Measurements from ENCODE around the gene BTBD6.
"Not testable (repeated sequence)": the region's sequence is repeated elsewhere in the genome, so short reads cannot be mapped to it uniquely, and the experiment has no call there.

BTBD6 gene

DNA sequence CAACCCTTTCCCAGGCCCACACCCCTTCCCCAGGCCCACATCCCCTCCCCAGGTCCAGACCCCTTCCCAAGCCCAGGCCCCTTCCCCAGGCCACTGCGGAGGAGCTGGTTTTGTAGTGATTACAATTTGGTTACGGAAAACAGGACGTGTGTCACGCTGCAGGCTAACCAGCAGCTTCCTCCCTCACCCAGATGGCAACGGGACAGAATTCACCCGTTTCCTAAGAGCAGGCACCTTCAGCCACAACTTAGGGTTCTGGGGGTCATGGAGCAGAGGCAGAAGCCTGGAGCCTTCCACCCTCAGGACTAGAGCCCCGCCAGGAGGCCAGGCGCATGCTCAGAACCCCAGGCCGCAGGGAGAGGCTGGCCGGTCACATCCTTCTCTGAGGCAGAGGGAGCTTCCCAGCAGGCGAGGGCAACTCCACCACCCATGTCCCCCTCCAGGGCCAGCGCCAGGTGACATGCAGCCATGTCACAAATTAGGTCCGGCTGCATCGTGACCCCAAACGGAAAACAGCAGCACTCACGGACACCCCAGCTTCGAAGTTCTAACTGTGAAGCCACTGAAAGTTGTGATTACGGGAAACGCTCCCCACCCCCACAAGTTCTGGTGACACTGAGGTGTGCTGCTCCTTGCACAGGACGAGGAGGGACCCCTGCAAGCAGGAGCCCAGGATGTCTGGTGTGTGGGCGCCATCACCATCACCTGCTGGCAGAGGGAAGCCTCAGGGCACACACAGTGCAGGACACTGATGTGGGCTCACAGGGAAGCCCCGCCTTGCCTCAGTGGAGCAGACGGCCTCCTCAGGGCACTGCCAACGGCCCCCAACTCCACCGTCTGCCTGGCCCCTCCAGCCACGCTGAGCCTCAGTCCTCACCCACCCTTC lies 44.7 kb downstream of the BTBD6 start:
- peak; percentile 36 for DNase-seq
- H3K4me3 ChIP-seq (ENCODE audit: low read depth, low read length) = peak overlapping the region; percentile 44
- TF ChIP-seq, protein P1, sequence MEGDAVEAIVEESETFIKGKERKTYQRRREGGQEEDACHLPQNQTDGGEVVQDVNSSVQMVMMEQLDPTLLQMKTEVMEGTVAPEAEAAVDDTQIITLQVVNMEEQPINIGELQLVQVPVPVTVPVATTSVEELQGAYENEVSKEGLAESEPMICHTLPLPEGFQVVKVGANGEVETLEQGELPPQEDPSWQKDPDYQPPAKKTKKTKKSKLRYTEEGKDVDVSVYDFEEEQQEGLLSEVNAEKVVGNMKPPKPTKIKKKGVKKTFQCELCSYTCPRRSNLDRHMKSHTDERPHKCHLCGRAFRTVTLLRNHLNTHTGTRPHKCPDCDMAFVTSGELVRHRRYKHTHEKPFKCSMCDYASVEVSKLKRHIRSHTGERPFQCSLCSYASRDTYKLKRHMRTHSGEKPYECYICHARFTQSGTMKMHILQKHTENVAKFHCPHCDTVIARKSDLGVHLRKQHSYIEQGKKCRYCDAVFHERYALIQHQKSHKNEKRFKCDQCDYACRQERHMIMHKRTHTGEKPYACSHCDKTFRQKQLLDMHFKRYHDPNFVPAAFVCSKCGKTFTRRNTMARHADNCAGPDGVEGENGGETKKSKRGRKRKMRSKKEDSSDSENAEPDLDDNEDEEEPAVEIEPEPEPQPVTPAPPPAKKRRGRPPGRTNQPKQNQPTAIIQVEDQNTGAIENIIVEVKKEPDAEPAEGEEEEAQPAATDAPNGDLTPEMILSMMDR (IDR thresholded peaks at IDR 0.05; ENCODE audit: low read depth, low read length) = no peak
- H3K9me3 ChIP-seq = no peaks in the 10 kb centered on the region
- H3K36me3 ChIP-seq = 0 out of 2 replicates have a peak, but pooled peaks cover 3% of the 10 kb centered on the region
- H3K4me1 ChIP-seq = peaks cover 21% of the 10 kb centered on the region
- no peaks in the 10 kb centered on the region for H3K27me3 ChIP-seq

DNA sequence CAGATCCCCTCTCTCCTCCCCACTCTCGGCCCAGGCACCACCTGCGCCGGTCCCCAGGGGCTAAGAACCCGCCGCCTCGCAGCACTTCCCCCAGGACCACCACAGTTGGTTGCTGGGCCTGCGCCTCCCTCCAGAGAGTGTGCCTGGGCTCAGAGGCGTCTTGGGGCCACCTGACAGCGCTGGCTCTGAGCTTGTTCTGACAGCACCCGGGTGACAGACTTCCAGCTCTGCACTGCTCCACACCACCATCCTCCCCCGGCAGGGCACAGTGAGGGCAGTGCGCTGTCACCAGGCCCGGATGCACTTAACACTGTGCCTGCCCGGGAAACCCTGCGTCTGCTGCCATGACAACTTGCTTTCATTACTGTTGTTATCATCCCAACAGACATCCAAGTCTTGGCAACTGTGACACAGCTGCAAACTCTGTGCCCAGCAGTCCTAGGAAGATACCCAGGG lies 45.8 kb downstream of the BTBD6 start:
- 0 out of 2 replicates have a peak, but pooled peaks cover 3% of the 10 kb centered on the region for H3K36me3 ChIP-seq
- no peaks in the 10 kb centered on the region for H3K9me3 ChIP-seq
- no peaks in the 10 kb centered on the region for H3K27me3 ChIP-seq
- H3K4me1 ChIP-seq = peaks cover 21% of the 10 kb centered on the region
- peak overlapping the region; percentile 44 for H3K4me3 ChIP-seq (ENCODE audit: low read depth, low read length)
- DNase-seq = peak; percentile 95
- TF ChIP-seq, protein P1 (IDR thresholded peaks at IDR 0.05; ENCODE audit: low read depth, low read length) = no peak

DNA sequence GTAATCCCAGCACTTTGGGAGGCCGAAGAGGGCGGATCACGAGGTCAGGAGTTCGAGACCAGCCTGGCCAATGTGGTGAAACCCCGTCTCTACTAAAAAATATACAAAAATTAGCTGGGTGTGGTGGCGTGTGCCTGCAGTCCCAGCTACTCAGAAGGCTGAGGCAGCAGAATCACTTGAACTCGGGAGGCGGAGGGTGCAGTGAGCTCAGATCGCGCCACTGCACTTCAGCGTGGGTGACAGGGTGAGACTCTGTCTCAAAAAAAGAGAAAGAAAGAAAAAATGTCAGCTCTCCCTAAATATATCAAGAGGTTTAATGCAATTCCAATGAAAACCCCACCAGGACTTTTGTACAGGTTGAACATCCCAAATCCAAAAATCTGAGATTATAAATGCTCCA lies 49.0 kb downstream of the BTBD6 start:
- not testable (repeated sequence) for H3K4me3 ChIP-seq (ENCODE audit: low read depth, low read length); H3K36me3 ChIP-seq; DNase-seq; H3K9me3 ChIP-seq; H3K27me3 ChIP-seq
- peaks cover 21% of the 10 kb centered on the region for H3K4me1 ChIP-seq

DNA sequence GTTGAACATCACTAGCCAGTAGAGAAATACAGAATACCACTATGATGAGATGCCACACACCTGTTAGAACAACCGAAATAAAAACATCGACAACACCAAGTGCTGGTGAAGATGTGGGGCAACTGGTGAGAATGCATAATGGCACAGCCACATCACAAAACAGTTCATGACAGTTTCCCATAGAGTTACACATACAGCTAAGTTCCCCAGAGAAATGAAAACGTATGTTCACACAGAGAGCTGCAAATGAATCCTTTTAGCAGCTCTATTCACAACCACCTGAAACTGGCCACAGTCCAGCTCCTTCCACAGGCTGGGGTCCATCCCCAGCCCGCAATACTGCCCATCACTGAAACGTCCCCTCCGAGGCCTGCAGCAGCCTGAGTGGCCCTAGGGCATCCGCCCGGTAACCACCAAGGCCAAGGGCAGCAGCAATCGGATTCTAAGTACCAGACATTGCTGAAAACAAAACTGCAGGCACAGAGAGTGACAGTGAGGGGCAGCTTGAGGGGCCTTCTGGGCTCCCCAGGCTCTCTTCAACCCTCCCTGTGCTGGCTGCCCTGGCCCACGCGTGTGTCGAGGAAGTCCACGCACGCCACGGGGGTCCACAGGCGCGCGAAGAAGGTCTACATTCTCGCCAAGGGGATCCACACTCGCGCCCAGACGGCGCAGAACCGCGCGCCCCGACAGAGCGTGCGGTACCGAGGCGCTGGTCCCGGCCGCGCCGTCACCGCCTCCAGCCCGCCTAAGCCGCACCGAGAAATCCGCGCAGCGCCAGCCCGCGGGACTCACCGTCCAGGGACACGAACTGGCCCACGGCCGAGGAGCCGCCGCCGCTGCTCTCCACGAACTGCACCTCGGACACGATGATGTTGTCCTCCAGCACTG lies 51.6 kb downstream of the BTBD6 start:
- Histone ChIP-seq H3K4me3 (ENCODE audit: low read depth, low read length) (peak overlapping the region; percentile 93), H3K27me3 (no peaks in the 10 kb centered on the region), H3K9me3 (no peaks in the 10 kb centered on the region), H3K36me3 (0 out of 2 replicates have a peak, but pooled peaks cover 3% of the 10 kb centered on the region), H3K4me1 (peaks cover 2% of the 10 kb centered on the region)
- TF ChIP-seq, protein P1 (IDR thresholded peaks at IDR 0.05; ENCODE audit: low read depth, low read length) = no peak
- DNase-seq = peak; percentile 33

Data from BE2C (cell line).